Activated naive CD8-positive, alpha-beta T cell treated with anti-CD3 and anti-CD28 coated beads, Interleukin-2, amount 50 U/mL, for 16 hours (primary cell): ENCODE measurements around the gene TANGO2.

ENCODE experiments used
- DNase-seq: peaks from one replicate; pipeline ENCODE4 v3.0.0-alpha.2; 2020; ENCODE audit warnings: low read depth, low spot score

TANGO2 gene

GRCh38 chr22:20043057-20043996 is 22.4 kb downstream of the TANGO2 start:
- DNase-seq, result no peak

- no peak for DNase-seq
Measured at GRCh38 chr22:20043997-20044342, 23.1 kb downstream of the TANGO2 start.

- no peak for DNase-seq
Measured at GRCh38 chr22:20044495-20045151, 23.7 kb downstream of the TANGO2 start.

- DNase-seq, result no peak
Measured at GRCh38 chr22:20046730-20047129, 25.8 kb downstream of the TANGO2 start.

- no peak for DNase-seq
Measured at GRCh38 chr22:20051927-20052308, 31.0 kb downstream of the TANGO2 start.

- no peak for DNase-seq
Measured at GRCh38 chr22:20052309-20053259, 31.7 kb downstream of the TANGO2 start.

GRCh38 chr22:20053407-20054033 is 32.6 kb downstream of the TANGO2 start:
- no peak for DNase-seq

GRCh38 chr22:20054034-20054427 is 33.1 kb downstream of the TANGO2 start:
- no peak for DNase-seq

GRCh38 chr22:20054485-20054884 is 33.6 kb downstream of the TANGO2 start:
- no peak for DNase-seq

GRCh38 chr22:20055144-20055543 is 34.2 kb downstream of the TANGO2 start:
- no peak for DNase-seq

GRCh38 chr22:20055654-20056053 is 34.7 kb downstream of the TANGO2 start:
- no peak for DNase-seq

GRCh38 chr22:20056161-20056560 is 35.3 kb downstream of the TANGO2 start:
- no peak for DNase-seq

GRCh38 chr22:20056696-20057386 is 35.9 kb downstream of the TANGO2 start:
- DNase-seq, result no peak

- DNase-seq, result no peak
Measured at GRCh38 chr22:20057596-20058268, 36.8 kb downstream of the TANGO2 start.

- DNase-seq, result no peak
Measured at GRCh38 chr22:20058989-20059770, 38.3 kb downstream of the TANGO2 start.

- DNase-seq, result no peak
Measured at GRCh38 chr22:20060700-20061480, 40.0 kb downstream of the TANGO2 start.

- no peak for DNase-seq
Measured at GRCh38 chr22:20061481-20061861, 40.6 kb downstream of the TANGO2 start.

GRCh38 chr22:20062043-20062765 is 41.3 kb downstream of the TANGO2 start:
- no peak for DNase-seq
